Measurements from ENCODE around the gene PICK1. TPM values are rescaled to one million over a fixed set of nuclear protein-coding genes. Genes with fewer than 3 reads are reported as not detected.
A peak's percentile ranks its signal among the peaks of the same experiment; 100 is the strongest.
"Not testable (repeated sequence)": the region's sequence is repeated elsewhere in the genome, so short reads cannot be mapped to it uniquely, and the experiment has no call there.

The PICK1 gene
- total RNA-seq, 1 experiment from 2014 or later: 26.6 TPM

- ChIA-PET CTCF (interaction anchor here (0.6 kb wide), 1 partner anchor 472 kb away, joined by 4 read pairs; no protein-coding TSS in a partner anchor), POLR2A (ENCODE audit: low non-redundant PET) (no interaction called here)
- Histone ChIP-seq H3K4me1 (ENCODE audit: insufficient read depth, low read length, poor library complexity, severe bottlenecking) (no peaks in the 10 kb centered on the region), H3K36me3 (ENCODE audit: insufficient read depth, low read length, poor library complexity, severe bottlenecking) (peaks cover 5% of the 10 kb centered on the region), H3K27ac (ENCODE audit: low read depth, low read length, poor library complexity, severe bottlenecking) (no peak overlapping the region), H3K27me3 (replicated peaks; ENCODE audit: insufficient read depth, low read depth, low read length, poor library complexity) (no peaks in the 10 kb centered on the region), H3K4me3 (ENCODE audit: low read depth, low read length, poor library complexity, severe bottlenecking) (no peak overlapping the region), H3K9me3 (ENCODE audit: low read depth, low read length, poor library complexity, severe bottlenecking) (no peaks in the 10 kb centered on the region)
- no peak for DNase-seq (ENCODE audit: low spot score)
- intact Hi-C loops (cut with micrococcal nuclease; ENCODE audit: unreplicated experiment): no loop called here
- no TSS peak for BruUV-seq (replicated peaks)
- no peak for TF ChIP-seq EZH2 (IDR thresholded peaks at IDR 0.05; ENCODE audit: borderline replicate concordance, low read depth, low read length, poor library complexity, severe bottlenecking)
- TF ChIP-seq, protein P1, sequence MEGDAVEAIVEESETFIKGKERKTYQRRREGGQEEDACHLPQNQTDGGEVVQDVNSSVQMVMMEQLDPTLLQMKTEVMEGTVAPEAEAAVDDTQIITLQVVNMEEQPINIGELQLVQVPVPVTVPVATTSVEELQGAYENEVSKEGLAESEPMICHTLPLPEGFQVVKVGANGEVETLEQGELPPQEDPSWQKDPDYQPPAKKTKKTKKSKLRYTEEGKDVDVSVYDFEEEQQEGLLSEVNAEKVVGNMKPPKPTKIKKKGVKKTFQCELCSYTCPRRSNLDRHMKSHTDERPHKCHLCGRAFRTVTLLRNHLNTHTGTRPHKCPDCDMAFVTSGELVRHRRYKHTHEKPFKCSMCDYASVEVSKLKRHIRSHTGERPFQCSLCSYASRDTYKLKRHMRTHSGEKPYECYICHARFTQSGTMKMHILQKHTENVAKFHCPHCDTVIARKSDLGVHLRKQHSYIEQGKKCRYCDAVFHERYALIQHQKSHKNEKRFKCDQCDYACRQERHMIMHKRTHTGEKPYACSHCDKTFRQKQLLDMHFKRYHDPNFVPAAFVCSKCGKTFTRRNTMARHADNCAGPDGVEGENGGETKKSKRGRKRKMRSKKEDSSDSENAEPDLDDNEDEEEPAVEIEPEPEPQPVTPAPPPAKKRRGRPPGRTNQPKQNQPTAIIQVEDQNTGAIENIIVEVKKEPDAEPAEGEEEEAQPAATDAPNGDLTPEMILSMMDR (conservative IDR thresholded peaks at IDR 0.05; ENCODE audit: low read depth, low read length): no peak
These were observed 55.2 kb downstream of the PICK1 start for GRCh38 chr22:38112381-38112780.

DNA sequence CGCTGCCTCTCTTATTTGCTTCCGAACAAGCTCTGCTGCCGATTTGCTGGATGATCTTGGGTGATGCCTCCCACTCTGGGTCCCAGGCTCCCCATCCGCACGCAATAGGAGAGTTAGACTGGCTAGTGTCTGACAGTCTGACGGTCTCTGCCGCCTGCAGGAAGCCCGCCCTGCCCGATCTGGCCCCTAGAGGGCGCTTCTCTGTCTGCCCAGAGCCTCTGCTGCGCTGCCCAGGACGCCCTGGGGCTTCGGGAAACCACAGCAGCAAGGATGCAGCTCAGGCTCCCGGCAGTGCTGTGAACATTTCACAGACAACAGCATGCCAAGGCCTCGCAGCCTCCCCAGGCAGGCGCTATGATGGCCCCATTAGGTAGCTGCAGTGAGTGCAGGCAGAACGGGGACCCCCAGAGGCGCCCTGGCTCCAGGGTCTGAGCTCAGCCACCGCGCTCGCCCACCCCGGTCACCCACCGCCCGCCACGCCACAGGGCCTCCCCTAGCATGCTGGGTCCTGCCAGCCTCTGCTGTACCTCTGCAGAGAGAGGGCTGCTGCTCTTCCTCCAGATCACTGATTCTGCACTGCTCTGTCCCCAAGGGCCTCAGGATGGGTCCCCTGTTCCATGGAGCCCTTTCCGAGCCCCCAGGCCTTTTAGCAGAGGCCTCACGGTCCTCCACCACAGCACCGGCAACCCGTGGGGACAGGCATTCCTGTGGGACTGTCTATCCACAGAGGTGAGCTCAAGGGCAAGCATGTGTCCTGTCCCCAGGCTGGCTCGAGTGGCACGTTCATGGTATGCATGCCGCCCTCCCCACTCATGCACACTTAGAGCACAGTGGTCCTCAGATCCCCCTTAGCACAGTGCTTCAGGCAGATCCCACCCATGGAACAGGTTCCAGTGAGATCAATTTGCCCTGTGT is 57.5 kb downstream of the PICK1 start:
- H3K9me3 ChIP-seq (ENCODE audit: low read depth, low read length, poor library complexity, severe bottlenecking): no peaks in the 10 kb centered on the region
- TF ChIP-seq, protein P1 (conservative IDR thresholded peaks at IDR 0.05; ENCODE audit: low read depth, low read length): peak; percentile 97
- TF ChIP-seq EZH2 (IDR thresholded peaks at IDR 0.05; ENCODE audit: borderline replicate concordance, low read depth, low read length, poor library complexity, severe bottlenecking): no peak
- no peaks in the 10 kb centered on the region for H3K27me3 ChIP-seq (replicated peaks; ENCODE audit: insufficient read depth, low read depth, low read length, poor library complexity)
- H3K36me3 ChIP-seq (ENCODE audit: insufficient read depth, low read length, poor library complexity, severe bottlenecking): peaks cover 5% of the 10 kb centered on the region
- peak; percentile 83 for DNase-seq (ENCODE audit: low spot score)
- intact Hi-C loops (cut with micrococcal nuclease; ENCODE audit: unreplicated experiment): loop anchor here (1.0 kb wide), 1 partner anchor 239 kb away; no protein-coding TSS in a partner anchor
- ChIA-PET POLR2A (ENCODE audit: low non-redundant PET) (no interaction called here), CTCF (interaction anchor here (0.5 to 1.1 kb wide), 3 partner anchors 22 to 510 kb away, joined by 3 to 7 read pairs (median 7); partner anchors contain the start of gene MICALL1)
- H3K27ac ChIP-seq (ENCODE audit: low read depth, low read length, poor library complexity, severe bottlenecking): no peak overlapping the region
- no peak overlapping the region for H3K4me3 ChIP-seq (ENCODE audit: low read depth, low read length, poor library complexity, severe bottlenecking)
- no TSS peak for BruUV-seq (replicated peaks)
- H3K4me1 ChIP-seq (ENCODE audit: insufficient read depth, low read length, poor library complexity, severe bottlenecking): no peaks in the 10 kb centered on the region

DNA sequence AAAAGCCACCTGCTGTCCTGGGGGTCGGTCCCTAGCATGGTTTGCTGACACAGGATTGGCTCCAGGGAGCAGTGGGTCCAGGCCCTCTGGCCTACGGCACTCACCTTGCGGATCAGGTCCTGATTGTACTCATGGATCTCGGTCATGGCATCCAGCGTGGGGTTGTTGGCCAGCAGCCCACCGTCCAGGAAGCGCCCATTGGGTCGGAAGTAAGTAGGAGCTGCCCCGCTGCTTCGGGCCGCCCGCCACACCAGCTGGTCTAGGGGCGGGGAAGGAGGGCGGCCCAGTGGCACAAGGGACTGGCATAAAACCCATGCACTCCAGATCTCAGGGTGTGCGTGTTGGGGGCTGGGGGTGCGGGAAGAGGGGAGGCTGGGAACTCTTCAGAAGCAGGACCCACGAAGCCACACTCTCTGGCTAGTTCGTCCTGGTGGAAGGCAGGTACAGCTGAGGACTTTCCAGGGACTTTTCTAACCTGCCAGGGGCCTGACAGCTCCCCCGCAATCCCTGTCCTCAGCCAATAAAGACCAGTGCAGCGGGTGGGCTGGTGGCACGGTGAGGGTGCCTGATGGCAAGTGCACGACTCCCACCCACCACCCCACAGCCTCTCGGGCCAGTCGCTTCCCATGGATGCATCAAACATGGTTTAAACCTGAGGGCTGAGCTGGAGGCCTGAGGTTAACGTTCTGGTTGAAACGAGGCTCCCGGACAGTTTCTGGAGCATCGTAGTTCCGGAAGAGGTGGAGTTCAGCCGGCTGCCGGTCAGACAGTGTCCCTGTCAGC is 58.4 kb downstream of the PICK1 start:
- no peak overlapping the region for H3K27ac ChIP-seq (ENCODE audit: low read depth, low read length, poor library complexity, severe bottlenecking)
- H3K27me3 ChIP-seq (replicated peaks; ENCODE audit: insufficient read depth, low read depth, low read length, poor library complexity): no peaks in the 10 kb centered on the region
- no TSS peak for BruUV-seq (replicated peaks)
- DNase-seq (ENCODE audit: low spot score): no peak
- intact Hi-C loops (cut with micrococcal nuclease; ENCODE audit: unreplicated experiment): no loop called here
- peaks cover 5% of the 10 kb centered on the region for H3K36me3 ChIP-seq (ENCODE audit: insufficient read depth, low read length, poor library complexity, severe bottlenecking)
- TF ChIP-seq, protein P1 (conservative IDR thresholded peaks at IDR 0.05; ENCODE audit: low read depth, low read length): no peak
- no peak for TF ChIP-seq EZH2 (IDR thresholded peaks at IDR 0.05; ENCODE audit: borderline replicate concordance, low read depth, low read length, poor library complexity, severe bottlenecking)
- H3K4me1 ChIP-seq (ENCODE audit: insufficient read depth, low read length, poor library complexity, severe bottlenecking): no peaks in the 10 kb centered on the region
- POLR2A ChIA-PET (ENCODE audit: low non-redundant PET): no interaction called here
- CTCF ChIA-PET: no interaction called here
- no peak overlapping the region for H3K4me3 ChIP-seq (ENCODE audit: low read depth, low read length, poor library complexity, severe bottlenecking)
- H3K9me3 ChIP-seq (ENCODE audit: low read depth, low read length, poor library complexity, severe bottlenecking): no peaks in the 10 kb centered on the region

GRCh38 chr22:38117556-38117955 is 60.4 kb downstream of the PICK1 start:
- H3K27me3 ChIP-seq (replicated peaks; ENCODE audit: insufficient read depth, low read depth, low read length, poor library complexity); H3K27ac ChIP-seq (ENCODE audit: low read depth, low read length, poor library complexity, severe bottlenecking); H3K4me1 ChIP-seq (ENCODE audit: insufficient read depth, low read length, poor library complexity, severe bottlenecking); H3K4me3 ChIP-seq (ENCODE audit: low read depth, low read length, poor library complexity, severe bottlenecking); BruUV-seq (replicated peaks); CTCF ChIA-PET; H3K9me3 ChIP-seq (ENCODE audit: low read depth, low read length, poor library complexity, severe bottlenecking); DNase-seq (ENCODE audit: low spot score); intact Hi-C loops (cut with micrococcal nuclease; ENCODE audit: unreplicated experiment); POLR2A ChIA-PET (ENCODE audit: low non-redundant PET); H3K36me3 ChIP-seq (ENCODE audit: insufficient read depth, low read length, poor library complexity, severe bottlenecking): not testable (repeated sequence)

Measured in A673 (cell line).